Measurements from ENCODE around the gene KIF2B.
"Not testable (repeated sequence)": the region's sequence is repeated elsewhere in the genome, so short reads cannot be mapped to it uniquely, and the experiment has no call there.

Gene KIF2B

GRCh38 chr17:53834771-53835170 lies 12.0 kb downstream of the KIF2B start:
- H3K4me1 Mint-ChIP-seq, H3K36me3 Mint-ChIP-seq, H3K27me3 Mint-ChIP-seq, DNase-seq, H3K4me3 Mint-ChIP-seq, H3K9me3 Mint-ChIP-seq, CTCF ChIA-PET, H3K27ac Mint-ChIP-seq: not testable (repeated sequence)

- no peaks in the 10 kb centered on the region for H3K36me3 Mint-ChIP-seq
- H3K4me3 Mint-ChIP-seq: no peak overlapping the region
- H3K27me3 Mint-ChIP-seq: no peaks in the 10 kb centered on the region
- no peak for DNase-seq
- no peak overlapping the region for H3K27ac Mint-ChIP-seq
- H3K4me1 Mint-ChIP-seq: no peaks in the 10 kb centered on the region
- CTCF ChIA-PET: interaction anchor here (0.6 kb wide), 1 partner anchor 364 kb away, joined by 3 read pairs; no protein-coding TSS in a partner anchor
- peaks cover 9% of the 10 kb centered on the region for H3K9me3 Mint-ChIP-seq
Observed at GRCh38 chr17:53837131-53837530, 14.4 kb downstream of the KIF2B start.

- no peak overlapping the region for H3K4me3 Mint-ChIP-seq
- DNase-seq: no peak
- CTCF ChIA-PET: no interaction called here
- H3K4me1 Mint-ChIP-seq: no peaks in the 10 kb centered on the region
- no peak overlapping the region for H3K27ac Mint-ChIP-seq
- H3K27me3 Mint-ChIP-seq: no peaks in the 10 kb centered on the region
- no peaks in the 10 kb centered on the region for H3K36me3 Mint-ChIP-seq
- H3K9me3 Mint-ChIP-seq: peaks cover 16% of the 10 kb centered on the region
Observed at GRCh38 chr17:53844491-53845107, 21.9 kb downstream of the KIF2B start.

GRCh38 chr17:53871128-53871527 lies 48.4 kb downstream of the KIF2B start:
- CTCF ChIA-PET, H3K27ac Mint-ChIP-seq: not testable (repeated sequence)

More at GRCh38 chr17:53871128-53871527, 48.4 kb downstream of the KIF2B start:
- H3K36me3 Mint-ChIP-seq, DNase-seq, H3K27me3 Mint-ChIP-seq, H3K4me1 Mint-ChIP-seq, H3K9me3 Mint-ChIP-seq, H3K4me3 Mint-ChIP-seq: not testable (repeated sequence)
